SK-N-MC (cell line): ENCODE data around the gene S100A1.

Experiments used
- EZH2 ChIP-seq: fragments of 200-600 bp; sonication (generic); IDR thresholded peaks from one replicate; pipeline ENCODE4 v1.6.1; 2017; ENCODE audit warnings: antibody characterized with exemption
- POLR2AphosphoS5 ChIP-seq: IDR thresholded peaks from 2 replicates; pipeline ENCODE4 v1.6.1; 2012; ENCODE audit warnings: mild to moderate bottlenecking, low read depth, low read length, borderline replicate concordance

DNA sequence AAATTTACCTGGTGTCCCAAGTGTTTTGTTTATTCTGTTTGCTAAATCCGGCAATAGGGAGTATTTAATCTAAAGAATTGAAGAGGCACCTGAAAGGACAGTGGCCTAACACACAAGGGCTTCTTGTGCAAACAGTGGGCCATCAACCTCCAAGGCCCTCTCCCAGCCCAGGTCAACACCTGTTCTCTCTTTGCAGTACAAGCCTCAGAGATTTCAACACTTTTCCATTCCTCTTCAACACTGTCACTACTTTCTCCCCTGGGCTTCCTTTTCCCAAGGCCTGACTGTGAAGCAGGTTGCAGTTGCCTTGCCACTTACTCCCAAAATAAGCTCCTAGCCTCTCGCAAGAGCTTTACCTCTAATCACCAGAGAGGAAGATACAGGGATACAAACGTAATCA lies 27.1 kb downstream of the S100A1 start:
- TF ChIP-seq EZH2 (no peak), POLR2AphosphoS5 (no peak)
